ENCODE measurements around the gene DNAJC5G. TPM values are rescaled to one million over a fixed set of nuclear protein-coding genes. Genes with fewer than 3 reads are reported as not detected.
"Not testable (repeated sequence)": the region's sequence is repeated elsewhere in the genome, so short reads cannot be mapped to it uniquely, and the experiment has no call there.

DNAJC5G gene
- polyA plus RNA-seq, 3 donors from 2014 or later, result not detected

DNA sequence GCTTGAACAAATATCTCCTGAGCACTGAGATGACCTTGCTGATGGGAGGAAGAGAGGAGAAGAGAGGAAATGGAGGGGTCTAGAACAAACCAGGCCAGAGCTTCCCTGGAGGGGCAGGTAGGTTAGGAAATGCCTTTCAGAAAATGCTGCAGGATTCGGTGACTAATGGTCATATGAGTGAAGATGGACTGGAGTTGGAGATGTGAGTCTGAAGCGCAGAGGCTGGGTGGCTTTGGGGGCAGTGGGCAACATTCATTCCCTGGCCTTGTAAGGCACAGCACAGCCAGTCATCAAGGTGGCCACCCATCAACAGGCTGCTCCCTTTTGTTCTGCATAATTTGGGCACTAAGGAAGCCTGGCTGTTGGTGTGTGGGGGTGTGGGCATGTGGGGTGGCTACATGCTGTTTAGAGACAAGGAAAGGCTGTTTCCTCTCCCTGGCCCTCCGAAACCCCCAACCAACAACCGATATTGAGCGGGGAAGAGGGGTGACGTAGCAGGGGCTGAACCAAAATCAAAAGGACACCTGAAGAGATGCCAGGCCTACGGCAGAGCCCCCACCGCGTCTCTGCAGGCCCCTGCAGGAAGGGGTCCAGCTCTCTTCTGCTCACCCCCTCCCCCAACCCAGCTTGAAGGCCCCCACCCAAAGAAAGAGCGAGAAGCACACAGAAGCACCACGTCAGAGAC is 13.8 kb upstream of the DNAJC5G start:
- Mint-ChIP-seq H3K4me1 (peaks cover 32 to 33% of the 10 kb centered on the region in 2 donors), H3K27ac (no peak overlapping the region), H3K4me3 (peak overlapping the region; percentile 55 to 80 (median 68)), H3K27me3 (ENCODE audit: low read depth in 3 of 3) (peaks cover 23 to 44% (median 32%) of the 10 kb centered on the region in 3 donors), H3K9me3 (peaks cover 0 to 4% (median 0%) of the 10 kb centered on the region in 6 donors), H3K36me3 (no peaks in the 10 kb centered on the region)
- no peak for DNase-seq

DNA sequence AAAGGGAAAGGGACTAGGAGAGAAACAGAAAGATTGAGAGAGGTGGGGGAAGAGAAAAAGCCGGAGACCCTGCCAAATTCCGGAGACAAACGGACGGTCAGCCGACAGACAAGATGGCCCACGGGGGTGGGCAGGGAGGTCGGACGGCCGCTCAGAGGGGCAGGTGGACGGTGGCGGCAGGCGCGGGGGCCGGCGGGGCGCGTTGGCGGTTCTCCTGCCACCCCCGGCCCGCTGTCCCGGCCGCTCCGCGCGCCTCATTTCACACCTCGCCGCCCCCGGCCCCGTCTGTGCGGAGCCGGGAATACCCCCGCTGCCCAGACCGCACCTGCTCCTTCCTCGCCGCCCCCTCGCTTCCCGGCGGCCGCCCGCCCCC is 13.3 kb upstream of the DNAJC5G start:
- no peak overlapping the region for H3K27ac Mint-ChIP-seq

GRCh38 chr2:27262379-27263286 is 12.6 kb upstream of the DNAJC5G start, which contains the start of gene SLC30A3:
Gene SLC30A3 (minus strand): TSS chr2:27263047. CDS start chr2:27262906, 141 bp downstream.
- no peak within 1 kb of the TSS for H3K27ac Mint-ChIP-seq
- peak within 1 kb of the TSS; percentile 72 to 89 (median 85) for H3K4me3 Mint-ChIP-seq
- no peaks in the 10 kb centered on the region for H3K36me3 Mint-ChIP-seq
- peaks cover 23 to 39% (median 32%) of the 10 kb centered on the region in 3 donors for H3K27me3 Mint-ChIP-seq (ENCODE audit: low read depth in 3 of 3)
- DNase-seq, result peak; percentile 33 to 42 (median 38)
- peaks cover 0 to 4% (median 0%) of the 10 kb centered on the region in 6 donors for H3K9me3 Mint-ChIP-seq
- H3K4me1 Mint-ChIP-seq, result peaks cover 32 to 33% of the 10 kb centered on the region in 2 donors

More for the DNA sequence above, 13.3 kb upstream of the DNAJC5G start:
- peak overlapping the region; percentile 55 to 80 (median 68) for H3K4me3 Mint-ChIP-seq
- peaks cover 23 to 42% (median 32%) of the 10 kb centered on the region in 3 donors for H3K27me3 Mint-ChIP-seq (ENCODE audit: low read depth in 3 of 3)
- peaks cover 32 to 33% of the 10 kb centered on the region in 2 donors for H3K4me1 Mint-ChIP-seq
- H3K9me3 Mint-ChIP-seq, result peaks cover 0 to 4% (median 0%) of the 10 kb centered on the region in 6 donors
- no peak for DNase-seq
- no peaks in the 10 kb centered on the region for H3K36me3 Mint-ChIP-seq

GRCh38 chr2:27263287-27264252 is 11.7 kb upstream of the DNAJC5G start:
- DNase-seq, result no peak
- Mint-ChIP-seq H3K36me3 (no peaks in the 10 kb centered on the region), H3K27me3 (ENCODE audit: low read depth in 3 of 3) (peaks cover 21 to 34% (median 27%) of the 10 kb centered on the region in 3 donors), H3K27ac (no peak overlapping the region), H3K4me3 (peak overlapping the region; percentile 72 to 89 (median 85)), H3K9me3 (peaks cover 0 to 4% (median 0%) of the 10 kb centered on the region in 6 donors), H3K4me1 (peaks cover 32 to 33% of the 10 kb centered on the region in 2 donors)

DNA sequence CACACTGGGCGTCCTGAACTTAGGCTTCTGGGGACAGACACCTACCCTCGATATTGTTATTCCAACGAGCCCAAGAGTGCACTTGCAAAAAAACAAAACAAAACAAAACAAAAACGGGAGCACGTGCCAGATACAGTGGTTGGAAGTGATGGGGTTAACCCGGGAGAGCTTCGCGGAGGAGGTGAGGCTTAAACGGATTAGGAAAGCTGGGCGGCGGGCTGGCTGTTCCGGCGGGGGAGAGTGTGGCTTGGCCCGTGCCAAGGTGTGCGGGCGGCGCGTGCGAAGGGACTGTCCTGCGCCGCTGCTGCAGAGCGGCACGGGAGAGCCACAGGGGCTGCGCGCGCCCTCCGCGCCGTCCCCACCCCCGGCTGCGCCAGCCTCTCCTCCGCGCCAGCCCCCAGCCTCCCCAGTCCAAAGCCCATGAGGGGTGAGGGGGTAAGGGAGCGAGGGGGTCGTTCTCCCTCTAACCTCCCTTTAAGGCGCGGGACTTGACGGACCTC is 10.9 kb upstream of the DNAJC5G start:
- Mint-ChIP-seq H3K4me1 (peaks cover 32 to 33% of the 10 kb centered on the region in 2 donors), H3K4me3 (peak overlapping the region; percentile 49 to 89 (median 85)), H3K9me3 (peaks cover 0 to 4% (median 0%) of the 10 kb centered on the region in 6 donors), H3K27ac (peak overlapping the region in 1 of 6 donors; percentile 68), H3K27me3 (ENCODE audit: low read depth in 3 of 3) (peaks cover 21 to 34% (median 24%) of the 10 kb centered on the region in 3 donors), H3K36me3 (no peaks in the 10 kb centered on the region)
- DNase-seq, result no peak

DNA sequence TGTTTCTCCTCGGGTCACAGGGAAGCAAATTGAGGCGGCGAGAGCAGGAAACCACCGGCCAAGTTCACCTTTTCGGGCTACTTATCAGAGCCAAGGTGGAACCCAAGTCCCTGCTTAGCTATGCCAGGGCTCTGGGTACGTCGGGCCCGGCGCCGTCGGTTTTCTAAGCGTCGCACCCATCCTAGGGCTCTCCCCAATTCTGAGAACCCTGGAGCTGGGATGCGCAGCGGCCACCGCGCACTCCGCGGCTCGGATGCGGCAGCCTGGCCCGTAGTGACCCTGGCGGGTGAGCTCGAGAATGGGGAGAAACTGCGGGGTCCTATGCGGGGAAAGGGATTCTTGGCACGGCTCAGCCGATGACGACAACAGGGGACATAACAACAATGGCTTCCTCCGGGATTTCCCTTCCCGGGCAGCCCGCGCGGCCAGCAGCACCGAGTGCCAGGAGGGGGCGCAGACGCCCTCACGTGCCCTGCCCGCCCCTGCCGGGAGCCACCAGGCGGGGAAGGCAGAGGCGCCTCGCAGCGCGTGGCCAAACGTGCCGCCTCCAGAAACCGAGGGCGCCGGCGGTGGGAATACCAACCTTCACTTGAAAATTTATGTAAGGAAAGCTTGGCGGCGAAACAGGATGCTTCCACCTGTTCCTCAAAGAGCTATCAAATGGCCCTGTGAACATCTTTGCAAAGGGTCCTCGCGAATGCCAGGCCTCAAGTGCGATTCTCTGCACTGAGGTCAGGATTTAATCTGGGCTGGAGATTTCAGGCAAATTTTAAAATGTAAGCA is 10.3 kb upstream of the DNAJC5G start:
- Mint-ChIP-seq H3K9me3 (peaks cover 0 to 4% (median 0%) of the 10 kb centered on the region in 6 donors), H3K4me3 (peak overlapping the region; percentile 26 to 72 (median 62)), H3K36me3 (no peaks in the 10 kb centered on the region), H3K27me3 (ENCODE audit: low read depth in 3 of 3) (peaks cover 22 to 30% (median 24%) of the 10 kb centered on the region in 3 donors), H3K4me1 (peaks cover 32 to 33% of the 10 kb centered on the region in 2 donors), H3K27ac (no peak overlapping the region)
- DNase-seq, result peak in 2 of 3 donors; percentile 17 to 35

GRCh38 chr2:27265536-27265870 is 9.7 kb upstream of the DNAJC5G start:
- Mint-ChIP-seq H3K27ac (no peak overlapping the region), H3K36me3 (no peaks in the 10 kb centered on the region), H3K4me3 (peak overlapping the region; percentile 23 to 70 (median 42)), H3K4me1 (peaks cover 32 to 33% of the 10 kb centered on the region in 2 donors), H3K27me3 (ENCODE audit: low read depth in 3 of 3) (peaks cover 19 to 27% (median 21%) of the 10 kb centered on the region in 3 donors), H3K9me3 (peaks cover 0 to 4% (median 0%) of the 10 kb centered on the region in 6 donors)
- no peak for DNase-seq

- not testable (repeated sequence) for DNase-seq, H3K36me3 Mint-ChIP-seq
Observed at GRCh38 chr2:27268296-27268695, 6.9 kb upstream of the DNAJC5G start.

GRCh38 chr2:27270131-27270530 is 5.1 kb upstream of the DNAJC5G start:
- Mint-ChIP-seq H3K27me3 (ENCODE audit: low read depth in 3 of 3) (peaks cover 4 to 10% (median 9%) of the 10 kb centered on the region in 3 donors), H3K4me3 (no peak overlapping the region), H3K36me3 (no peaks in the 10 kb centered on the region), H3K27ac (no peak overlapping the region), H3K9me3 (peaks cover 0 to 1% (median 0%) of the 10 kb centered on the region in 6 donors), H3K4me1 (peaks cover 3 to 4% of the 10 kb centered on the region in 2 donors)
- DNase-seq, result no peak

More at GRCh38 chr2:27268296-27268695, 6.9 kb upstream of the DNAJC5G start:
- H3K27me3 Mint-ChIP-seq (ENCODE audit: low read depth in 3 of 3), result peaks cover 8 to 13% (median 12%) of the 10 kb centered on the region in 3 donors
- H3K4me1 Mint-ChIP-seq, result peaks cover 16 to 18% of the 10 kb centered on the region in 2 donors
- not testable (repeated sequence) for H3K9me3 Mint-ChIP-seq, H3K4me3 Mint-ChIP-seq, H3K27ac Mint-ChIP-seq

DNA sequence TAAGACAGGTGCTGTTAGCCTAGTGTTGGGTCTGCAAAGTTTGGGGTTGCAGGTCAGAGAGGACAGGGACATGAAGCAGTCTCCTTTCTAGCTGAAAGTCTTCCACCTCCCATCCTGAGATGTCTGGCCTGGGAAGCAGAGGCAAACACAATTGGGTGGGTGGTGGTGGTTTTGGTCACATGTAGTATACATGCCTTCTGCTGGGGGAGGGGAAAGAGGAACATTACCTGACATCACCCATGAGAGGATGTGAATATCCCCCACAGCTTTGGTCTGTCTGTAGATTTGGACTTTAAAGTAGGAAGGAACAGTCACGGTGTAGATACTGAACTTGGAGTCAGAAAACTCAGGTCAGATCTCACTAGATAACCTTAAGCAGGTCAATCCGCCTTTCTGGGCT is 4.6 kb upstream of the DNAJC5G start:
- H3K4me1 Mint-ChIP-seq, result no peaks in the 10 kb centered on the region
- H3K4me3 Mint-ChIP-seq, result no peak overlapping the region
- no peak for DNase-seq
- H3K36me3 Mint-ChIP-seq, result no peaks in the 10 kb centered on the region
- peaks cover 0 to 6% (median 4%) of the 10 kb centered on the region in 3 donors for H3K27me3 Mint-ChIP-seq (ENCODE audit: low read depth in 3 of 3)
- peaks cover 0 to 1% (median 0%) of the 10 kb centered on the region in 6 donors for H3K9me3 Mint-ChIP-seq
- H3K27ac Mint-ChIP-seq, result no peak overlapping the region

DNA sequence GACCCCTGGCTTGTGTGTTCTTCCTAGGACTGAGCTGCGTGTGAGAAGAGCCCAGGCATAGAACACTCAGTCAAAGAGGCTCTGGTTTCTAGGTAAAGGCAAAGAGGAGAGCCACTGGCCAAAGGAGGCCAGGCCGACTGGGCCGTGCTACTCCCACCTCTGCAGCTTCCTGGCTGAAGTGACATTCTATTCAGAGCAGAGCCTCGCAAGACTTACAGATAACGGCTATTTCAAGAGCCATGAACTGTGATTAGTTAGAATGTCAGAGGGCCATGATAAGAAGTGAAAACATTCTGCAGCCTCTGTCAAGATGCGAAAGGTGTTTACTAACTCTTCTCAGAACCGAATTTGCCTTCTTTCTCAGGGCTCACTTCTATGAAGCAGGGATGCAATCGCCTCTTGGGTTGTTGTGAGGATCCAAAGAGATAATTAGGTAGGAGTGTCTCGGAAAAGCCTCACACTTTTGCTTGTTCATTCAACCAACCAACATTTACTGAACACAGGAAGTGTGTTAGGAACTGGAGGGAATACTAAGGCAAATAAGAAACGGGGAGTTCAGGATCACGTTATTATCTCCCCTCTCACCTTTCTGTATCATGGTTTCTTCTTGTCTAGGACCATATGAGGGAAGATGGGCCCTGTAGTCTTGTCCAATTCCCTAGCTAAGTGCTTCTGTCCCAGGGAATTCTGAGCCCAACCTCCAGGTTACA is 3.4 kb upstream of the DNAJC5G start:
- peaks cover 0 to 1% (median 0%) of the 10 kb centered on the region in 6 donors for H3K9me3 Mint-ChIP-seq
- H3K4me3 Mint-ChIP-seq, result no peak overlapping the region
- H3K27me3 Mint-ChIP-seq (ENCODE audit: low read depth in 3 of 3), result peaks cover 0 to 6% (median 6%) of the 10 kb centered on the region in 3 donors
- no peaks in the 10 kb centered on the region for H3K4me1 Mint-ChIP-seq
- no peak overlapping the region for H3K27ac Mint-ChIP-seq
- no peak for DNase-seq
- H3K36me3 Mint-ChIP-seq, result no peaks in the 10 kb centered on the region

All from immature natural killer cell (primary cell).